SK-N-SH (cell line): ENCODE measurements around the gene BCAR3. TPM values are rescaled to one million over a fixed set of nuclear protein-coding genes. Genes with fewer than 3 reads are reported as not detected.
A peak's percentile ranks its signal among the peaks of the same experiment; 100 is the strongest.

Source experiments
- CTCF ChIA-PET: fragments of 300-600, 350-600 bp; formaldehyde crosslinking; extraction: SDS; loops from one replicate; lab custom pipeline; 2021; lab: Yijun Ruan, JAX
- POLR2A ChIA-PET: fragments of 350-600 bp; sonication (Branson Sonifier 250); formaldehyde crosslinking; extraction: SDS; loops from one replicate; lab custom pipeline; 2020; ENCODE audit warnings: antibody characterized with exemption, inconsistent platforms; lab: Yijun Ruan, JAX
- DNase-seq: peaks from one replicate; pipeline ENCODE4 v3.0.0; 2012
- H2AFZ ChIP-seq: fragments of 200-600 bp; sonication (generic); 2 replicates; pipeline ENCODE4 v1.8.1; 2016; ENCODE audit warnings: antibody characterized with exemption, mild to moderate bottlenecking, low read depth
- H3F3A ChIP-seq: fragments of 200-600 bp; sonication (generic); replicated peaks from 2 replicates; pipeline ENCODE3; 2016; ENCODE audit warnings: antibody characterized with exemption, mild to moderate bottlenecking; ENCODE audit not compliant: insufficient read depth
- H3K27ac ChIP-seq, 2 experiments: fragments of 200-500 bp in 1 of 2; fragments of 200-600 bp in 1 of 2; sonication (Bioruptor generic) in 1 of 2; sonication (generic), shearing (Covaris generic) in 1 of 2; 2 replicates each; pipeline versions ENCODE4 v1.5.1 to v1.6.1; 2014 to 2016; ENCODE audit warnings: low read depth in 2 of 2, inconsistent platforms in 1 of 2, low read length in 1 of 2, mild to moderate bottlenecking in 1 of 2, mixed read lengths in 1 of 2
- H3K27me3 ChIP-seq: fragments of 200-600 bp; sonication (generic), shearing (Covaris generic); 2 replicates; pipeline ENCODE4 v1.6.1; 2016; ENCODE audit warnings: mixed run types; ENCODE audit not compliant: insufficient read depth
- H3K36me3 ChIP-seq, 2 experiments: fragments of 200-500 bp in 1 of 2; fragments of 200-600 bp in 1 of 2; sonication (Bioruptor generic) in 1 of 2; sonication (generic) in 1 of 2; replicated peaks in 1 of 2; 2 replicates each; pipeline versions ENCODE3 to v1.5.1; 2014 to 2016; ENCODE audit warnings: low read length in 1 of 2, mild to moderate bottlenecking in 1 of 2; ENCODE audit not compliant: insufficient read depth in 2 of 2, control insufficient read depth in 1 of 2
- H3K4me1 ChIP-seq, 2 experiments: fragments of 200-500 bp in 1 of 2; fragments of 200-600 bp in 1 of 2; sonication (Bioruptor generic) in 1 of 2; sonication (generic), shearing (Covaris generic) in 1 of 2; 2 replicates each; pipeline versions ENCODE4 v1.5.1 to v1.6.1; 2014 to 2016; ENCODE audit warnings: low read depth in 1 of 2, low read length in 1 of 2, mixed run types in 1 of 2; ENCODE audit not compliant: insufficient read depth in 2 of 2, control insufficient read depth in 1 of 2
- H3K4me2 ChIP-seq: fragments of 200-600 bp; sonication (generic), shearing (Covaris generic); 2 replicates; pipeline ENCODE4 v1.6.1; 2017; ENCODE audit warnings: mixed run types
- H3K4me3 ChIP-seq, 2 experiments: fragments of 200-500 bp in 1 of 2; fragments of 200-600 bp in 1 of 2; sonication (Bioruptor generic) in 1 of 2; sonication (generic), shearing (Covaris generic) in 1 of 2; 2 replicates each; pipeline versions ENCODE4 v1.5.1 to v1.8.1; 2014 to 2016; ENCODE audit warnings: low read depth in 2 of 2, inconsistent platforms in 1 of 2, low read length in 1 of 2, mild to moderate bottlenecking in 1 of 2, mixed read lengths in 1 of 2, moderate library complexity in 1 of 2
- H3K79me2 ChIP-seq: fragments of 200-600 bp; sonication (generic); 2 replicates; pipeline ENCODE4 v1.8.1; 2017; ENCODE audit warnings: mild to moderate bottlenecking; ENCODE audit not compliant: insufficient read depth
- H3K9ac ChIP-seq: fragments of 200-600 bp; sonication (generic); 2 replicates; pipeline ENCODE4 v1.6.1; 2017; ENCODE audit warnings: mixed run types
- H3K9me2 ChIP-seq: fragments of 200-600 bp; sonication (generic); 2 replicates; pipeline ENCODE4 v1.6.1; 2017; ENCODE audit warnings: mixed run types
- H3K9me3 ChIP-seq: fragments of 200-600 bp; sonication (generic); 2 replicates; pipeline ENCODE4 v1.6.1; 2017; ENCODE audit warnings: mixed run types, mild to moderate bottlenecking, moderate library complexity
- H4K20me1 ChIP-seq: fragments of 200-600 bp; sonication (generic); 2 replicates; pipeline ENCODE4 v1.6.1; 2017; ENCODE audit warnings: mild to moderate bottlenecking, mixed run types; ENCODE audit not compliant: insufficient read depth
- EP300 ChIP-seq, 2 experiments: IDR thresholded peaks; 2 replicates each; pipeline versions ENCODE4 v1.4.0 to v1.6.1; 2012; ENCODE audit warnings: borderline replicate concordance in 1 of 2, low read depth in 1 of 2, low read length in 1 of 2
- EZH2phosphoT487 ChIP-seq: fragments of 200-600 bp; sonication (generic); IDR thresholded peaks from 2 replicates; pipeline ENCODE4 v1.6.1; 2017; ENCODE audit warnings: low read depth, mixed run types, mild to moderate bottlenecking, antibody characterized with exemption, moderate library complexity, borderline replicate concordance
- FOXJ3 ChIP-seq: sonication (generic); formaldehyde crosslinking; IDR thresholded peaks from 2 replicates; pipeline ENCODE4 v1.5.1; 2020; ENCODE audit warnings: mild to moderate bottlenecking, missing genetic modification reagents
- GABPA ChIP-seq: IDR thresholded peaks from 2 replicates; pipeline ENCODE4 v1.4.0; 2012; ENCODE audit warnings: low read depth, mild to moderate bottlenecking
- GATA2 ChIP-seq: sonication (generic); formaldehyde crosslinking; IDR thresholded peaks from 2 replicates; pipeline ENCODE4 v1.5.0; 2020; ENCODE audit warnings: mild to moderate bottlenecking, missing genetic modification reagents
- JUND ChIP-seq: IDR thresholded peaks from 2 replicates; pipeline ENCODE4 v1.4.0; 2012
- MEF2A ChIP-seq: IDR thresholded peaks from 2 replicates; pipeline ENCODE4 v1.4.0; 2012; ENCODE audit warnings: low read depth, borderline replicate concordance
- MXI1 ChIP-seq: IDR thresholded peaks from 2 replicates; pipeline ENCODE4 v1.6.1; 2012; ENCODE audit warnings: mild to moderate bottlenecking, low read depth, low read length, improper control_type of control experiment
- POLR2AphosphoS5 ChIP-seq: IDR thresholded peaks from 2 replicates; pipeline ENCODE4 v1.6.1; 2012; ENCODE audit warnings: low read depth, low read length
- RAD21 ChIP-seq: IDR thresholded peaks from 2 replicates; pipeline ENCODE4 v1.6.1; 2012; ENCODE audit warnings: mild to moderate bottlenecking, low read length
- RFX5 ChIP-seq: IDR thresholded peaks from 2 replicates; pipeline ENCODE4 v1.6.1; 2012; ENCODE audit warnings: mild to moderate bottlenecking, improper control_type of control experiment, low read length
- TAF1 ChIP-seq: IDR thresholded peaks from 2 replicates; pipeline ENCODE4 v1.6.1; 2012; ENCODE audit warnings: low read depth, mild to moderate bottlenecking, low read length, moderate library complexity, borderline replicate concordance
- TCF12 ChIP-seq: IDR thresholded peaks from 2 replicates; pipeline ENCODE4 v1.4.0; 2012
- YY1 ChIP-seq: IDR thresholded peaks from 2 replicates; pipeline ENCODE4 v1.4.0; 2012; ENCODE audit warnings: low read depth, mild to moderate bottlenecking
- WGBS: methylation state at CpG from one replicate; pipeline ENCODE4 v1.1.6; 2017; ENCODE audit warnings: low lambda C conversion rate; 5-methylcytosine and 5-hydroxymethylcytosine counted together
- polyA plus RNA-seq, 3 experiments: library from polyadenylated mRNA; depleted of rRNA; stranded (reverse); fragments of >200 nt; gene quantifications; 2 replicates each; pipeline ENCODE4 v1.2.3, GENCODE V29; 2012
- TF ChIP-seq, protein P1 (sequence below): IDR thresholded peaks from 2 replicates; pipeline ENCODE4; 2012
- TF ChIP-seq, protein P2 (sequence below): fragments of 200-600 bp; sonication (generic); IDR thresholded peaks from 2 replicates; pipeline ENCODE4 v1.6.1; 2017; ENCODE audit warnings: antibody characterized with exemption, mild to moderate bottlenecking, moderate library complexity
- TF ChIP-seq, protein P3 (sequence below): IDR thresholded peaks from 2 replicates; pipeline ENCODE4 v1.6.1; 2012; ENCODE audit warnings: mild to moderate bottlenecking, low read depth, low read length, moderate library complexity
- TF ChIP-seq, protein P4 (sequence below): IDR thresholded peaks from 2 replicates; pipeline ENCODE4 v1.4.0; 2012; ENCODE audit warnings: low read depth
- TF ChIP-seq, protein P5 (sequence below): IDR thresholded peaks from 2 replicates; pipeline ENCODE4 v1.4.0; 2012; ENCODE audit warnings: low read depth, borderline replicate concordance
- TF ChIP-seq, protein P6 (sequence below): fragments of 150-350 bp; IDR thresholded peaks from 2 replicates; pipeline ENCODE4 v1.6.1; 2016; ENCODE audit warnings: mild to moderate bottlenecking, low read depth, low read length

The BCAR3 gene
- polyA plus RNA-seq, 1 of the 3 experiments (the other 2 are of a cell fraction) = 58.4 TPM

DNA sequence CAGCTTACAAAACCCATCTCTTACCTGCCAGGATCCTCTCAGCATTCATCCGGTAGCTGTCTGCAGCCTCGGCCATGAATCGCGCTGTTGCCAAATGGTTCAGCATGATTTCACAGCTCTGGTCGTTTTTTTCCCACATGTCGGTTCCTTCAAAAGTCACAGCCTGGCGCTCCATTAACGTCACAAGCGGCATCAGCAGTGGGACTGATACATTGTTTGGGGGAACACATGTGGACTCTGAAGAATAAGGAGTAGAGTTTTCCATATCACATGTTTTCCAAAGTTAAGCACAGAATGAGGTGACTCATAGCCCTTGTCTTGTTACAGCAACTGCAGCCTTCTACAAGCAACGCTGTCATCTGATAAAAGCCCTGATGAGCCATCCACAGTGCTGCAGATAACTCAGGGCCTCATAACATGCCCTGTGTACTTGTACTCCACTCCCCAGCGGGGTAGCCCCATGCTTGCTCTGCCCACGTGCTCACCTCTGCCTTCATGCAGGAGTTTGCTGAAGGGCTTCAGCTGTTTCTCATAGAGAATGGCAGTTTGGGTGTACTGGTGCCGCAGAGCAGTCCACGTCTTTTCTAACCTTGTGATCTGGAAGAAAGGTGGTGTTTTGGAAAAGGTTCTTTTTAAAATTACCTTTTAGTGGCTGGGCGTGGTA lies 114.2 kb downstream of the BCAR3 start (continued):
- TF ChIP-seq EZH2phosphoT487 (no peak), MXI1 (peak; percentile 51; the same call in 1 of the 2 replicates), YY1 (peak; percentile 39; the same call in 1 of the 2 replicates), MEF2A (no peak), GABPA (no peak), JUND (peak; percentile 90)
- TF ChIP-seq, protein P1, sequence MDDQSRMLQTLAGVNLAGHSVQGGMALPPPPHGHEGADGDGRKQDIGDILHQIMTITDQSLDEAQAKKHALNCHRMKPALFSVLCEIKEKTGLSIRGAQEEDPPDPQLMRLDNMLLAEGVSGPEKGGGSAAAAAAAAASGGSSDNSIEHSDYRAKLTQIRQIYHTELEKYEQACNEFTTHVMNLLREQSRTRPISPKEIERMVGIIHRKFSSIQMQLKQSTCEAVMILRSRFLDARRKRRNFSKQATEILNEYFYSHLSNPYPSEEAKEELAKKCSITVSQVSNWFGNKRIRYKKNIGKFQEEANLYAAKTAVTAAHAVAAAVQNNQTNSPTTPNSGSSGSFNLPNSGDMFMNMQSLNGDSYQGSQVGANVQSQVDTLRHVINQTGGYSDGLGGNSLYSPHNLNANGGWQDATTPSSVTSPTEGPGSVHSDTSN = peak; percentile 67
- TF ChIP-seq, protein P2, sequence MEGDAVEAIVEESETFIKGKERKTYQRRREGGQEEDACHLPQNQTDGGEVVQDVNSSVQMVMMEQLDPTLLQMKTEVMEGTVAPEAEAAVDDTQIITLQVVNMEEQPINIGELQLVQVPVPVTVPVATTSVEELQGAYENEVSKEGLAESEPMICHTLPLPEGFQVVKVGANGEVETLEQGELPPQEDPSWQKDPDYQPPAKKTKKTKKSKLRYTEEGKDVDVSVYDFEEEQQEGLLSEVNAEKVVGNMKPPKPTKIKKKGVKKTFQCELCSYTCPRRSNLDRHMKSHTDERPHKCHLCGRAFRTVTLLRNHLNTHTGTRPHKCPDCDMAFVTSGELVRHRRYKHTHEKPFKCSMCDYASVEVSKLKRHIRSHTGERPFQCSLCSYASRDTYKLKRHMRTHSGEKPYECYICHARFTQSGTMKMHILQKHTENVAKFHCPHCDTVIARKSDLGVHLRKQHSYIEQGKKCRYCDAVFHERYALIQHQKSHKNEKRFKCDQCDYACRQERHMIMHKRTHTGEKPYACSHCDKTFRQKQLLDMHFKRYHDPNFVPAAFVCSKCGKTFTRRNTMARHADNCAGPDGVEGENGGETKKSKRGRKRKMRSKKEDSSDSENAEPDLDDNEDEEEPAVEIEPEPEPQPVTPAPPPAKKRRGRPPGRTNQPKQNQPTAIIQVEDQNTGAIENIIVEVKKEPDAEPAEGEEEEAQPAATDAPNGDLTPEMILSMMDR = no peak
- TF ChIP-seq, all 33 proteins: peak for 13

DNA sequence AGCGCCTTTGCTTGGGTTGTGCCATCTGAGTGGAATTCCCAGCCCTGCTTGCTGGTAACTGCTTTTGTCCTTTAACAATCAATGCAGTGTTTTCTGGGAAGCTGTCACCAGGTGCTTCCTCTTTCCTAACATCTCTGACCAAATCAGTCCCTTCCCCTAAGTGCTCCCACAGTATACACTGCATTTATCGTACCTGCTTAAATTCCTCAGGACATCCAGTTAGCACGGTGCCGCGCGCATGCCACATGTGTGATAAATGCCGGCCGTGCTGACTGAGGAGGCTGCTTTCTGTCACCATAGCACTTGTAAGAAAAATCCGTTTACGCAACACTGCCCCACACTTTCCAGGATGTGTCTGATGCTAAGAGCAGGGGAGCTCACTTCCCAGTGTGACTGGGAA lies 115.4 kb downstream of the BCAR3 start:
- H3K4me3 ChIP-seq = no peak overlapping the region
- no peak overlapping the region for H2AFZ ChIP-seq
- no peak for DNase-seq
- no peak overlapping the region for H3K9ac ChIP-seq
- peaks cover 86% of the 10 kb centered on the region for H3F3A ChIP-seq
- H3K4me1 ChIP-seq = peaks cover 6 to 17% of the 10 kb centered on the region in 2 experiments; a peak in 3 of 4 replicates
- H4K20me1 ChIP-seq = peaks cover 19% of the 10 kb centered on the region
- whole genome bisulfite sequencing = 95% methylated on average over 10 of the region's 10 CpGs
- peaks cover 58 to 84% of the 10 kb centered on the region in 2 experiments for H3K36me3 ChIP-seq
- POLR2A ChIA-PET = no interaction called here
- no peaks in the 10 kb centered on the region for H3K9me3 ChIP-seq
- H3K9me2 ChIP-seq = no peaks in the 10 kb centered on the region
- CTCF ChIA-PET = interaction anchor here (1.0 kb wide), 1 partner anchor 11 kb away, joined by 3 read pairs; no protein-coding TSS in a partner anchor
- H3K27me3 ChIP-seq = no peaks in the 10 kb centered on the region
- H3K4me2 ChIP-seq = peak overlapping the region; percentile 23; the same call in 1 of the 2 replicates
- H3K27ac ChIP-seq = peak overlapping the region in 1 of 2 experiments; percentile 80; a peak in 2 of 4 replicates
- H3K79me2 ChIP-seq = peaks cover 27% of the 10 kb centered on the region
- no peak for TF ChIP-seq EP300 (IDR thresholded peaks at IDR 0.05; ENCODE audit: borderline replicate concordance in 1 of 2, low read depth in 1 of 2, low read length in 1 of 2)
- no peak for TF ChIP-seq GATA2
- no peak for TF ChIP-seq YY1
- no peak for TF ChIP-seq RAD21
- TF ChIP-seq POLR2AphosphoS5 = no peak
- TF ChIP-seq, protein P3, sequence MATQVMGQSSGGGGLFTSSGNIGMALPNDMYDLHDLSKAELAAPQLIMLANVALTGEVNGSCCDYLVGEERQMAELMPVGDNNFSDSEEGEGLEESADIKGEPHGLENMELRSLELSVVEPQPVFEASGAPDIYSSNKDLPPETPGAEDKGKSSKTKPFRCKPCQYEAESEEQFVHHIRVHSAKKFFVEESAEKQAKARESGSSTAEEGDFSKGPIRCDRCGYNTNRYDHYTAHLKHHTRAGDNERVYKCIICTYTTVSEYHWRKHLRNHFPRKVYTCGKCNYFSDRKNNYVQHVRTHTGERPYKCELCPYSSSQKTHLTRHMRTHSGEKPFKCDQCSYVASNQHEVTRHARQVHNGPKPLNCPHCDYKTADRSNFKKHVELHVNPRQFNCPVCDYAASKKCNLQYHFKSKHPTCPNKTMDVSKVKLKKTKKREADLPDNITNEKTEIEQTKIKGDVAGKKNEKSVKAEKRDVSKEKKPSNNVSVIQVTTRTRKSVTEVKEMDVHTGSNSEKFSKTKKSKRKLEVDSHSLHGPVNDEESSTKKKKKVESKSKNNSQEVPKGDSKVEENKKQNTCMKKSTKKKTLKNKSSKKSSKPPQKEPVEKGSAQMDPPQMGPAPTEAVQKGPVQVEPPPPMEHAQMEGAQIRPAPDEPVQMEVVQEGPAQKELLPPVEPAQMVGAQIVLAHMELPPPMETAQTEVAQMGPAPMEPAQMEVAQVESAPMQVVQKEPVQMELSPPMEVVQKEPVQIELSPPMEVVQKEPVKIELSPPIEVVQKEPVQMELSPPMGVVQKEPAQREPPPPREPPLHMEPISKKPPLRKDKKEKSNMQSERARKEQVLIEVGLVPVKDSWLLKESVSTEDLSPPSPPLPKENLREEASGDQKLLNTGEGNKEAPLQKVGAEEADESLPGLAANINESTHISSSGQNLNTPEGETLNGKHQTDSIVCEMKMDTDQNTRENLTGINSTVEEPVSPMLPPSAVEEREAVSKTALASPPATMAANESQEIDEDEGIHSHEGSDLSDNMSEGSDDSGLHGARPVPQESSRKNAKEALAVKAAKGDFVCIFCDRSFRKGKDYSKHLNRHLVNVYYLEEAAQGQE = no peak
- TF ChIP-seq, protein P1 = no peak
- TF ChIP-seq EZH2phosphoT487 = no peak
- no peak for TF ChIP-seq RFX5
- TF ChIP-seq TCF12 = no peak
- TF ChIP-seq TAF1 = no peak
- TF ChIP-seq, protein P4, sequence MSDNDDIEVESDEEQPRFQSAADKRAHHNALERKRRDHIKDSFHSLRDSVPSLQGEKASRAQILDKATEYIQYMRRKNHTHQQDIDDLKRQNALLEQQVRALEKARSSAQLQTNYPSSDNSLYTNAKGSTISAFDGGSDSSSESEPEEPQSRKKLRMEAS = no peak
- TF ChIP-seq JUND = no peak
- TF ChIP-seq, protein P5, sequence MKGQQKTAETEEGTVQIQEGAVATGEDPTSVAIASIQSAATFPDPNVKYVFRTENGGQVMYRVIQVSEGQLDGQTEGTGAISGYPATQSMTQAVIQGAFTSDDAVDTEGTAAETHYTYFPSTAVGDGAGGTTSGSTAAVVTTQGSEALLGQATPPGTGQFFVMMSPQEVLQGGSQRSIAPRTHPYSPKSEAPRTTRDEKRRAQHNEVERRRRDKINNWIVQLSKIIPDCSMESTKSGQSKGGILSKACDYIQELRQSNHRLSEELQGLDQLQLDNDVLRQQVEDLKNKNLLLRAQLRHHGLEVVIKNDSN = no peak
- TF ChIP-seq FOXJ3 (CRISPR knock-in tag) = no peak
- no peak for TF ChIP-seq MXI1
- TF ChIP-seq, protein P6, sequence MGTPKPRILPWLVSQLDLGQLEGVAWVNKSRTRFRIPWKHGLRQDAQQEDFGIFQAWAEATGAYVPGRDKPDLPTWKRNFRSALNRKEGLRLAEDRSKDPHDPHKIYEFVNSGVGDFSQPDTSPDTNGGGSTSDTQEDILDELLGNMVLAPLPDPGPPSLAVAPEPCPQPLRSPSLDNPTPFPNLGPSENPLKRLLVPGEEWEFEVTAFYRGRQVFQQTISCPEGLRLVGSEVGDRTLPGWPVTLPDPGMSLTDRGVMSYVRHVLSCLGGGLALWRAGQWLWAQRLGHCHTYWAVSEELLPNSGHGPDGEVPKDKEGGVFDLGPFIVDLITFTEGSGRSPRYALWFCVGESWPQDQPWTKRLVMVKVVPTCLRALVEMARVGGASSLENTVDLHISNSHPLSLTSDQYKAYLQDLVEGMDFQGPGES = no peak
